Posterior vena cava (tissue), 2 donors: Measurements from ENCODE around the gene FITM2. TPM values are rescaled to one million over a fixed set of nuclear protein-coding genes. Genes with fewer than 3 reads are reported as not detected.
A peak's percentile ranks its signal among the peaks of the same experiment; 100 is the strongest.

Experiments used
- DNase-seq: peaks from one replicate; pipeline ENCODE4 v3.0.0-alpha.2; 2020; ENCODE audit warnings: low spot score
- intact Hi-C, 2 donors: fragments of 100-400 bp; cut with DNase I; formaldehyde crosslinking; loops; one replicate each; pipeline versions ENCODE4 v1.14.1 to v1.14.2; 2022 to 2023
- total RNA-seq, 2 donors: library from RNA; stranded (reverse); fragmentation: NEBNext Ultra II Directional; extraction: Animal tissue kit (Norgen Biotek cat#: 25700); gene quantifications; one replicate each; pipeline ENCODE4 v1.2.1, GENCODE V29; 2021
- donor health status: DM: yes; HTN: yes; CAD: no.
- donor health status: DM: yes; HTN: yes; CAD: no.

FITM2 gene
- total RNA-seq, 2 donors from 2014 or later: 8.0 to 10.6 TPM

DNA sequence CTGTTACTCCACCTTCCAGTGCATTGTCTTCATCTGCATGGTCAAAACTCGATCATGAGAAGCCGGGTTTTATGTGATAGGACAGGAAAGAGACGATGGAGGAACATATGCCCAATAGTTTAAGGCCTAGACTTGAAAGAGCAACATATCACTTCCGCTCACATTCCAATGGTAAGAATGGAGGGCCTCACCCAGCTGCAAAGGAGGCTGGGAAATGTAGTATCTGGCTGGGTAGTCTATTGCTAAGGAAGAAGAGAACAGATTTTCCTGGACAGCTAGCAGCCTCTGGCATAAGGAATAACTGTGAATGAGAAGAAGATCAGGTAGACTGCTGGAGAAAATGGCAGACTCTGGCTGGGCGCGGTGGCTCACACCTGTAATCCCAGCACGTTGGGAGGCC lies 19.2 kb downstream of the FITM2 start:
- intact Hi-C loops: no loop called here
- no peak for DNase-seq

DNA sequence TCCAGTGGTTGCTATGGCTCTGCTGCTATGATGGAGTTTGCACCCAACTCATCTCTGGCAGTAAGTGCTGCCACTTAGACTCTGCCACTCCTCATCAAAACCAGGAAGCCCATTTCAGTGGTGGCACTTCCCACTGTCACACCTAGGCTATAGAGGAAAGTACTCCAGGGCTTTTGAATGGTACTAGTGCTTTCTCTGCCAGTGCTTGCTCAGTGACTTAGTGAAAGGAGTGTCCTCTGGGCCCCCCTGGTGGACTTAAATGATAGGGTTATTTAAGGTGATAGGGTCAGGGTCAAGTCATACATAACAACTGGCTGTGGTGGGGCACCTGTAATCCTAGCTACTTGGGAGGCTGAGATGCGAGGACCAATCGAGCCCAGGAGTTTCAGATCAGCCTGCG lies 22.8 kb downstream of the FITM2 start:
- intact Hi-C loops: loop anchor here in 1 of 2 donors (2.0 kb wide), 1 partner anchor 33 kb away; no protein-coding TSS in a partner anchor

DNA sequence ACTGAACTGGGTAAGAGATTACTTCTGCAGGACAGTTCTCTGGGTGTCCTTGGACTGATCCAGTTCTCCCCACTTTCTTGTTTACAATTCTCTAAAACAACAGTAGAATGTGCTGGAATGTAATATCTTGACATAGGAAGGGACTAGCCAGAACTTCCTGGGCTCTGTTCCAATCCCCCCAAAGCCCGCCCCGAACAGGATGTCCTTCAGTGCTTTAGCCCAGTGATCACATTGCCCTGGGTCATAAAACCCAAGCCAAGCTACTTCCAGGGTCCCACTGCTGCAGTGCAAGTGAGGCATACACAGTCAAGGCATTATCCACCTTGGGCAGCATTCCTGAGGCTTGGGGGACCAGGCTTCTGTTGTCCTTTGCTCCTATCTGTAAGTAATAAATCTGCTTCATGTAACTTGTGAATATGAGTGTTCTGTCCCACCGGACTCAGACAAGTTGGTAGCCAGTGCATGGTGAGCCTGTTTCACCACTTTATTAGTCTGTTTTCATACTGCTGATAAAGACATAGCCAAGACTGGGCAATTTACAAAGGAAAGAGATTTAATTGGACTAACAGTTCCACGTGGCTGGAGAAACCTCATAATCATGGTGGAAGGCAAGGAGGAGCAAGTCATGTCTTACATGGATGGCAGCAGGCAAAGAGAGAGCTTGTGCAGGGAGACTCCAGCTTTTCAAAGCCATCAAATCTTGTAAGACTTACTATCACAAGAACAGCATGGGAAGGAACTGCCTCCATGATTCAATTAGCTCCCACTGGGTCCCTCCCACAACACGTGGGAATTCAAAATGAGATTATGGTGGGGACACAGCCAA lies 23.5 kb downstream of the FITM2 start:
- DNase-seq: no peak
- intact Hi-C loops: loop anchor here in 1 of 2 donors (2.0 kb wide), 1 partner anchor 33 kb away; no protein-coding TSS in a partner anchor

More for the DNA sequence above, 22.8 kb downstream of the FITM2 start:
- no peak for DNase-seq

- intact Hi-C loops: no loop called here
- DNase-seq: no peak
Measured at GRCh38 chr20:44284032-44284431, 27.0 kb downstream of the FITM2 start.

DNA sequence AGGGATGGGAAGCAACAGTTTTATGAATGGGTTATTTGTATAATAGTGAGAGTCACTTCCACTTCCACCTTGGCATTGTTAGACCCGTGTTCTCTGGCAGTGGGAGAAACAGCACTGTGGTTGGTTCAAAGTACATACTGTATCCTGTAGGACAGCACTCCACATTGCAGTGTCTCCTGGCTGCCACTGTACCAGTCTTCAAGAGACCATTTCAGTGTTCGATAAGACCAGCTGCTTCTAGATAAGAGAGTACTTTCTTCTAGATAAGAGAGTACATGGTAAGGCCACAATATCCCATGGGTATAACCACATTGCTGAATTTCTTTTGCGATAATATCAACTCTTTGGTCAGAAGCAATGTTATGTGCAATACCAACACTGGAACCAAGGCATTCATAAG lies 28.8 kb downstream of the FITM2 start:
- intact Hi-C loops: loop anchor here in 1 of 2 donors (2.0 kb wide), 1 partner anchor 77 kb away; no protein-coding TSS in a partner anchor
- no peak for DNase-seq

DNA sequence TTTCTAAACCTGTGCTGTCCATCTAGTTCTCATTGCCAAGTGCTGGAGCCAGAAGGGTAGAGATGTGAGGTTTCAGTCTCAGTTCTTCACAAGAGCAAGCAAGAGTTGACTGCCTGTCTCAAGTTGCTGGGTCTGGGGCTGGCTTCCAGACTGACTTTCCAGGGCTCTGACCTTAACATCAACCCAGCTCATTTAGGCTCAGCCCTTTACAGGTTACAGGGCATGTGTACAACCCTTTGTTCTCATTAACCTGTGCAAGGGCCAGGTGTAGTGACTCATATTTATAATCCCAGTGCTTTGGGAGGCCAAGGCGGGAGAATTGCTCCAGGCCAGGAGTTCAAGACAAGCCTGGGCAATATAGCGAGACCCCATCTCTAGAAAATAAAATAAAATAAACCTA lies 30.6 kb downstream of the FITM2 start:
- intact Hi-C loops: no loop called here
- DNase-seq: no peak

GRCh38 chr20:44279228-44279627 lies 31.8 kb downstream of the FITM2 start:
- intact Hi-C loops: no loop called here
- DNase-seq: no peak

DNA sequence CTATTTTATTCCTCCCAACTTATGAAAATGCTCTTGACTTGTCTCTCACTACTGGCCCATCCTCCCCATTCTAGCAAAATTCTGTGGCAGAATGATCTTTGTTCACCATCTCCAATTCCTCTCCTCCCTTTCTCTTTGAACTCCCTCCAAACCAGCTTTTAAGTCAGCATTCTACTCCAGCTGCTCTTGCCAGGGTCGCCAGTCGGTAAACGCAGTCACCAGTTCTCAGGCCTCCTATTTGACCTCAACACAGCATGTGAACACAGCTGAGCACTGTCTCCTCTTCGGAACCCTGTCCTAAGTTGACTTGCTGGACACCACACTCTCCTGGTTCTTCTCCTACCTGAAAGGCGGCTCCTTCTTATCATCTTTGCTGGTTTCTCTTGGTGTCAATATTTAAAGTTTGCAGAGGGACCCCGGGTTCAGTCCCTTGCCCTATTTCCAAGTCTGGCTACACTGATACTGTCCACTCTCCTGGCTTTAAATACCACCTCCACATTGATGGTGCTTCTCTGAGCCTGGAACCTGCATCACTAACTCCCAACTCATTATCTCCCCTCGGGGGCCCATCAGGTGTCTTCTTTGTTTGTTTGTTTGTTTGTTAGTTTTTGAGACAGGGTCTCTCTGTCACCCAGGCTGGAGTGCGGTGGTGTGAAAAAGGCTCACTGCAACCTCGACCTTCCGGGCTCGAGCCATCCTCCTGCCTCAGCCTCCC lies 36.5 kb downstream of the FITM2 start:
- DNase-seq: peak; percentile 29
- intact Hi-C loops: no loop called here

- peak; percentile 31 for DNase-seq
- intact Hi-C loops: no loop called here
Measured at GRCh38 chr20:44273231-44274215, 37.5 kb downstream of the FITM2 start.

- intact Hi-C loops: no loop called here
- peak; percentile 58 for DNase-seq
Measured at GRCh38 chr20:44271915-44272663, 38.9 kb downstream of the FITM2 start.

GRCh38 chr20:44268802-44269201 lies 42.2 kb downstream of the FITM2 start:
- DNase-seq: peak; percentile 52
- intact Hi-C loops: no loop called here

DNA sequence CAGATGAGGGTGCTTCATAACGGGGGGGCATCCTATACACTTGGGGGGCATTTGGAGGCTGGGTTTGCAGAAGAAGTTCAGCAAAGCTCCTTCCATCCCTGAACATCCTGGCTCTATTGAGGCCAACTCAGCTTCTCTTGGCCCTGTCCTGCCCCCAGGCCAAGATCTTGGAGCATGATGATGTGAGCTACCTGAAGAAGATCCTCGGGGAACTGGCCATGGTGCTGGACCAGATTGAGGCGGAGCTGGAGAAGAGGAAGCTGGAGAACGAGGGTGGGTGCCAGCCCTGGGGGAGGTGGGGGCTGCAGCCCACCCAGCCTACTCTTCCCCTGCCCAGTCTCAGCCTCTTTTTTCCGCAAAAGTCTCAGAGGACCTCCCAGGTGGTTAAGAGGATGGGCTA lies 46.7 kb downstream of the FITM2 start:
- DNase-seq: peak; percentile 42
- intact Hi-C loops: loop anchor here in 1 of 2 donors (5.0 kb wide), 1 partner anchor 1443 kb away; the partner anchor contains the start of gene WFDC10B

GRCh38 chr20:44258226-44258890 lies 52.6 kb downstream of the FITM2 start:
- no peak for DNase-seq
- intact Hi-C loops: loop anchor here in 1 of 2 donors (10.0 kb wide), 1 partner anchor 916 kb away; the partner anchor contains the start of gene PI3

DNA sequence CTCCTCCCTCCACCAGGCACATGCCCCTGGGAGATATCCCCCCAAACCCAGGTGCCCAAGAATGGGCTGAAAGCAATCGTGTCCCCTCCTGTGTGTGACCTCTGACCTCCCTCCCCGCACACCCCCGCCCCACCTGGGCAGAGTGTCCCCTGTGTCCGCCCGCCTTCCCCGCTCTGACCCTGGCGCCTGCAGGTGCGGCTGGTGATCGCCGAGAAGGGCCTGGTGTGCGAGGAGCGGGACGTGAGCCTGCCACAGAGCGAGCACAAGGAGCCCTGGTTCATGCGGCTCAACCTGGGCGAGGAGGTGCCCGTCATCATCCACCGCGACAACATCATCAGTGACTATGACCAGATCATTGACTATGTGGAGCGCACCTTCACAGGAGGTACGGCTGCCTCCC lies 54.0 kb downstream of the FITM2 start:
- no peak for DNase-seq
- intact Hi-C loops: loop anchor here in 1 of 2 donors (10.0 kb wide), 1 partner anchor 918 kb away; the partner anchor contains the start of gene PI3

DNA sequence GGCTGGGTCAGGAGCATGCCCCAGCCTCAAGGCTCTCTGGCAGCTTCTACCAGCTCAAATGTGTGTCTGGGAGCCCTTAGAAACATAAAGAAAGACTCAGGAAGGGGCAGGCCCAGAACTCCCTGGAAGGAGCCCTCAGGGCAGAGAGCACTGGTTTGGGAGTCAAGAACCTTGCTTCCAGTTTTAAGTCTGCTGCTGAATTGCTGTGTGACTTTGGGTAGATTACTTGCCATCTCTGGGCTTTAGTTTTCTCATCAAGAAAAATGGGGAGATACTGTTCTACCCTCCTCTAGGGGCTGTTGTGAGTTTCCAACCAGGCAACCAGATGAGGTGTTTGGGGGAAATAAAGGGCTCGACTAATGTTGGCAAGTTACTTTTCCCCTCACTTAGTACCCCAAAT lies 55.1 kb downstream of the FITM2 start:
- intact Hi-C loops: loop anchor here in 1 of 2 donors (10.0 kb wide), 1 partner anchor 919 kb away; the partner anchor contains the start of gene PI3
- DNase-seq: no peak

GRCh38 chr20:44254073-44254472 lies 56.9 kb downstream of the FITM2 start:
- intact Hi-C loops: loop anchor here in 1 of 2 donors (10.0 kb wide), 1 partner anchor 921 kb away; the partner anchor contains the start of gene PI3
- DNase-seq: no peak

GRCh38 chr20:44253528-44253927 lies 57.5 kb downstream of the FITM2 start:
- no peak for DNase-seq
- intact Hi-C loops: loop anchor here in 1 of 2 donors (10.0 kb wide), 1 partner anchor 921 kb away; the partner anchor contains the start of gene PI3
